ENCODE data around the gene ANO6. TPM values are rescaled to one million over a fixed set of nuclear protein-coding genes. Genes with fewer than 3 reads are reported as not detected.

Gene ANO6
- total and polyA plus RNA-seq, 4 donors, result 18.6 to 52.3 (median 29.1) TPM

- WGBS, result 93% methylated on average over 1 of the region's 1 CpG
- Histone ChIP-seq H3K4me3 (ENCODE audit: low read depth in 1 of 3, low read length in 3 of 3) (no peak overlapping the region), H3K27me3 (ENCODE audit: control insufficient read depth in 4 of 4, insufficient read depth in 4 of 4, low read length in 3 of 4) (no peaks in the 10 kb centered on the region), H3K27ac (ENCODE audit: low read depth in 1 of 2, low read length in 2 of 2) (no peak overlapping the region), H3K36me3 (ENCODE audit: control insufficient read depth in 4 of 4, insufficient read depth in 3 of 4, low read depth in 1 of 4, low read length in 3 of 4) (peaks cover 0 to 2% (median 0%) of the 10 kb centered on the region in 4 donors), H3K9me3 (ENCODE audit: control insufficient read depth in 4 of 4, low read length in 3 of 4) (peaks cover 0 to 11% (median 5%) of the 10 kb centered on the region in 4 donors), H3K9ac (ENCODE audit: low read depth in 1 of 2, low read length in 2 of 2) (no peak overlapping the region), H3K4me1 (ENCODE audit: control insufficient read depth in 4 of 4, insufficient read depth in 4 of 4, low read length in 3 of 4) (no peaks in the 10 kb centered on the region)
- DNase-seq (ENCODE audit: low spot score), result no peak
- TF ChIP-seq YY1 (IDR thresholded peaks at IDR 0.05) (no peak), HNF4A (conservative IDR thresholded peaks at IDR 0.05) (no peak), RAD21 (IDR thresholded peaks at IDR 0.05) (no peak), JUND (IDR thresholded peaks at IDR 0.05) (no peak), RXRA (IDR thresholded peaks at IDR 0.05) (no peak), FOXA1 (IDR thresholded peaks at IDR 0.05) (no peak), EGR1 (IDR thresholded peaks at IDR 0.05; ENCODE audit: low read depth in 2 of 2) (no peak), MAX (IDR thresholded peaks at IDR 0.05) (no peak), CTCF (IDR thresholded peaks at IDR 0.05; ENCODE audit: low read depth, low read length, missing input control) (no peak), GABPA (IDR thresholded peaks at IDR 0.05 in 1 of 2, conservative IDR thresholded peaks at IDR 0.05 in 1 of 2) (no peak), NR2F2 (IDR thresholded peaks at IDR 0.05) (no peak)
These were observed 230.1 kb downstream of the ANO6 start for GRCh38 chr12:45446013-45446412.

- 50% methylated on average over 1 of the region's 1 CpG for WGBS
- no peak overlapping the region for H3K27ac ChIP-seq (ENCODE audit: low read depth in 1 of 2, low read length in 2 of 2)
These were observed 242.3 kb downstream of the ANO6 start for GRCh38 chr12:45458238-45458637.

More at GRCh38 chr12:45458238-45458637, 242.3 kb downstream of the ANO6 start:
- no peak for DNase-seq (ENCODE audit: low spot score)
- Histone ChIP-seq H3K27me3 (ENCODE audit: control insufficient read depth in 4 of 4, insufficient read depth in 4 of 4, low read length in 3 of 4) (no peaks in the 10 kb centered on the region), H3K9ac (ENCODE audit: low read depth in 1 of 2, low read length in 2 of 2) (no peak overlapping the region), H3K9me3 (ENCODE audit: control insufficient read depth in 4 of 4, low read length in 3 of 4) (no peaks in the 10 kb centered on the region), H3K36me3 (ENCODE audit: control insufficient read depth in 4 of 4, insufficient read depth in 3 of 4, low read depth in 1 of 4, low read length in 3 of 4) (no peaks in the 10 kb centered on the region), H3K4me1 (ENCODE audit: control insufficient read depth in 4 of 4, insufficient read depth in 4 of 4, low read length in 3 of 4) (no peaks in the 10 kb centered on the region), H3K4me3 (ENCODE audit: low read depth in 1 of 3, low read length in 3 of 3) (no peak overlapping the region)
- TF ChIP-seq FOXA2 (IDR thresholded peaks at IDR 0.05), result no peak
- no peak for TF ChIP-seq ZBTB33 (IDR thresholded peaks at IDR 0.05)
- no peak for TF ChIP-seq HNF4G (IDR thresholded peaks at IDR 0.05)
- TF ChIP-seq SP1 (IDR thresholded peaks at IDR 0.05), result no peak
- no peak for TF ChIP-seq TAF1 (conservative IDR thresholded peaks at IDR 0.05)
- no peak for TF ChIP-seq HNF4A (conservative IDR thresholded peaks at IDR 0.05)
- no peak for TF ChIP-seq RXRA (IDR thresholded peaks at IDR 0.05)

All from liver (tissue), 9 donors.